Measurements from ENCODE around the gene PRG2.

PRG2 gene

GRCh38 chr11:57386178-57386940 is 4.1 kb downstream of the PRG2 start:
- Histone ChIP-seq H3K27me3 (replicated peaks; ENCODE audit: control insufficient read depth, insufficient read depth, low read length, poor library complexity, severe bottlenecking) (no peaks in the 10 kb centered on the region), H3K27ac (ENCODE audit: insufficient read depth, low read length, poor library complexity, severe bottlenecking) (no peak overlapping the region), H3K36me3 (ENCODE audit: control insufficient read depth, insufficient read depth, low read length) (no peaks in the 10 kb centered on the region), H3K4me3 (ENCODE audit: insufficient read depth, low read depth, low read length, poor library complexity, severe bottlenecking) (no peak overlapping the region), H3K9me3 (ENCODE audit: control insufficient read depth, low read length) (no peaks in the 10 kb centered on the region), H3K4me1 (ENCODE audit: control insufficient read depth, insufficient read depth, low read length, poor library complexity, severe bottlenecking) (no peaks in the 10 kb centered on the region)
- DNase-seq, result no peak

GRCh38 chr11:57380975-57381374 is 9.5 kb downstream of the PRG2 start, which contains the start of gene PRG3:
PRG3 (minus strand) TSS chr11:57381150; CDS start chr11:57380708, 442 bp downstream.
- DNase-seq, result no peak
- H3K27ac ChIP-seq (ENCODE audit: insufficient read depth, low read length, poor library complexity, severe bottlenecking), result no peak within 1 kb of the TSS
- H3K9me3 ChIP-seq (ENCODE audit: control insufficient read depth, low read length), result no peaks in the 10 kb centered on the region
- no peak within 1 kb of the TSS for H3K4me3 ChIP-seq (ENCODE audit: insufficient read depth, low read depth, low read length, poor library complexity, severe bottlenecking)
- no peaks in the 10 kb centered on the region for H3K36me3 ChIP-seq (ENCODE audit: control insufficient read depth, insufficient read depth, low read length)
- H3K4me1 ChIP-seq (ENCODE audit: control insufficient read depth, insufficient read depth, low read length, poor library complexity, severe bottlenecking), result no peaks in the 10 kb centered on the region
- no peaks in the 10 kb centered on the region for H3K27me3 ChIP-seq (replicated peaks; ENCODE audit: control insufficient read depth, insufficient read depth, low read length, poor library complexity, severe bottlenecking)

- H3K27ac ChIP-seq (ENCODE audit: insufficient read depth, low read length, poor library complexity, severe bottlenecking), result no peak overlapping the region
- no peak overlapping the region for H3K4me3 ChIP-seq (ENCODE audit: insufficient read depth, low read depth, low read length, poor library complexity, severe bottlenecking)
- no peaks in the 10 kb centered on the region for H3K4me1 ChIP-seq (ENCODE audit: control insufficient read depth, insufficient read depth, low read length, poor library complexity, severe bottlenecking)
- no peaks in the 10 kb centered on the region for H3K27me3 ChIP-seq (replicated peaks; ENCODE audit: control insufficient read depth, insufficient read depth, low read length, poor library complexity, severe bottlenecking)
- no peak for DNase-seq
- H3K9me3 ChIP-seq (ENCODE audit: control insufficient read depth, low read length), result no peaks in the 10 kb centered on the region
- no peaks in the 10 kb centered on the region for H3K36me3 ChIP-seq (ENCODE audit: control insufficient read depth, insufficient read depth, low read length)
Observed at GRCh38 chr11:57379732-57380131, 10.7 kb downstream of the PRG2 start.

GRCh38 chr11:57378186-57378585 is 12.3 kb downstream of the PRG2 start:
- no peak overlapping the region for H3K27ac ChIP-seq (ENCODE audit: insufficient read depth, low read length, poor library complexity, severe bottlenecking)
- H3K27me3 ChIP-seq (replicated peaks; ENCODE audit: control insufficient read depth, insufficient read depth, low read length, poor library complexity, severe bottlenecking), result no peaks in the 10 kb centered on the region
- no peaks in the 10 kb centered on the region for H3K4me1 ChIP-seq (ENCODE audit: control insufficient read depth, insufficient read depth, low read length, poor library complexity, severe bottlenecking)
- H3K9me3 ChIP-seq (ENCODE audit: control insufficient read depth, low read length), result no peaks in the 10 kb centered on the region
- no peak for DNase-seq
- H3K36me3 ChIP-seq (ENCODE audit: control insufficient read depth, insufficient read depth, low read length), result no peaks in the 10 kb centered on the region
- H3K4me3 ChIP-seq (ENCODE audit: insufficient read depth, low read depth, low read length, poor library complexity, severe bottlenecking), result no peak overlapping the region

- no peaks in the 10 kb centered on the region for H3K27me3 ChIP-seq (replicated peaks; ENCODE audit: control insufficient read depth, insufficient read depth, low read length, poor library complexity, severe bottlenecking)
- no peak overlapping the region for H3K4me3 ChIP-seq (ENCODE audit: insufficient read depth, low read depth, low read length, poor library complexity, severe bottlenecking)
- H3K4me1 ChIP-seq (ENCODE audit: control insufficient read depth, insufficient read depth, low read length, poor library complexity, severe bottlenecking), result no peaks in the 10 kb centered on the region
- no peak for DNase-seq
- H3K36me3 ChIP-seq (ENCODE audit: control insufficient read depth, insufficient read depth, low read length), result no peaks in the 10 kb centered on the region
- no peaks in the 10 kb centered on the region for H3K9me3 ChIP-seq (ENCODE audit: control insufficient read depth, low read length)
- no peak overlapping the region for H3K27ac ChIP-seq (ENCODE audit: insufficient read depth, low read length, poor library complexity, severe bottlenecking)
Observed at GRCh38 chr11:57377107-57377506, 13.3 kb downstream of the PRG2 start.

GRCh38 chr11:57376095-57377090 is 14.1 kb downstream of the PRG2 start:
- no peaks in the 10 kb centered on the region for H3K4me1 ChIP-seq (ENCODE audit: control insufficient read depth, insufficient read depth, low read length, poor library complexity, severe bottlenecking)

GRCh38 chr11:57375490-57375889 is 15.0 kb downstream of the PRG2 start:
- Histone ChIP-seq H3K36me3 (ENCODE audit: control insufficient read depth, insufficient read depth, low read length) (no peaks in the 10 kb centered on the region), H3K4me3 (ENCODE audit: insufficient read depth, low read depth, low read length, poor library complexity, severe bottlenecking) (no peak overlapping the region), H3K27ac (ENCODE audit: insufficient read depth, low read length, poor library complexity, severe bottlenecking) (no peak overlapping the region), H3K4me1 (ENCODE audit: control insufficient read depth, insufficient read depth, low read length, poor library complexity, severe bottlenecking) (no peaks in the 10 kb centered on the region), H3K27me3 (replicated peaks; ENCODE audit: control insufficient read depth, insufficient read depth, low read length, poor library complexity, severe bottlenecking) (no peaks in the 10 kb centered on the region), H3K9me3 (ENCODE audit: control insufficient read depth, low read length) (no peaks in the 10 kb centered on the region)
- DNase-seq, result no peak

More at GRCh38 chr11:57376095-57377090, 14.1 kb downstream of the PRG2 start:
- DNase-seq, result no peak
- Histone ChIP-seq H3K9me3 (ENCODE audit: control insufficient read depth, low read length) (no peaks in the 10 kb centered on the region), H3K27ac (ENCODE audit: insufficient read depth, low read length, poor library complexity, severe bottlenecking) (no peak overlapping the region), H3K36me3 (ENCODE audit: control insufficient read depth, insufficient read depth, low read length) (no peaks in the 10 kb centered on the region), H3K27me3 (replicated peaks; ENCODE audit: control insufficient read depth, insufficient read depth, low read length, poor library complexity, severe bottlenecking) (no peaks in the 10 kb centered on the region), H3K4me3 (ENCODE audit: insufficient read depth, low read depth, low read length, poor library complexity, severe bottlenecking) (no peak overlapping the region)

GRCh38 chr11:57374966-57375365 is 15.5 kb downstream of the PRG2 start:
- Histone ChIP-seq H3K9me3 (ENCODE audit: control insufficient read depth, low read length) (no peaks in the 10 kb centered on the region), H3K27ac (ENCODE audit: insufficient read depth, low read length, poor library complexity, severe bottlenecking) (no peak overlapping the region), H3K36me3 (ENCODE audit: control insufficient read depth, insufficient read depth, low read length) (no peaks in the 10 kb centered on the region), H3K4me3 (ENCODE audit: insufficient read depth, low read depth, low read length, poor library complexity, severe bottlenecking) (no peak overlapping the region), H3K27me3 (replicated peaks; ENCODE audit: control insufficient read depth, insufficient read depth, low read length, poor library complexity, severe bottlenecking) (no peaks in the 10 kb centered on the region), H3K4me1 (ENCODE audit: control insufficient read depth, insufficient read depth, low read length, poor library complexity, severe bottlenecking) (no peaks in the 10 kb centered on the region)
- DNase-seq, result no peak

GRCh38 chr11:57373146-57373545 is 17.3 kb downstream of the PRG2 start:
- no peak overlapping the region for H3K4me3 ChIP-seq (ENCODE audit: insufficient read depth, low read depth, low read length, poor library complexity, severe bottlenecking)
- no peaks in the 10 kb centered on the region for H3K4me1 ChIP-seq (ENCODE audit: control insufficient read depth, insufficient read depth, low read length, poor library complexity, severe bottlenecking)
- H3K36me3 ChIP-seq (ENCODE audit: control insufficient read depth, insufficient read depth, low read length), result no peaks in the 10 kb centered on the region
- no peak for DNase-seq
- H3K9me3 ChIP-seq (ENCODE audit: control insufficient read depth, low read length), result no peaks in the 10 kb centered on the region
- H3K27me3 ChIP-seq (replicated peaks; ENCODE audit: control insufficient read depth, insufficient read depth, low read length, poor library complexity, severe bottlenecking), result no peaks in the 10 kb centered on the region
- H3K27ac ChIP-seq (ENCODE audit: insufficient read depth, low read length, poor library complexity, severe bottlenecking), result no peak overlapping the region

GRCh38 chr11:57370941-57371340 is 19.5 kb downstream of the PRG2 start:
- Histone ChIP-seq H3K27me3 (replicated peaks; ENCODE audit: control insufficient read depth, insufficient read depth, low read length, poor library complexity, severe bottlenecking) (no peaks in the 10 kb centered on the region), H3K27ac (ENCODE audit: insufficient read depth, low read length, poor library complexity, severe bottlenecking) (no peak overlapping the region), H3K36me3 (ENCODE audit: control insufficient read depth, insufficient read depth, low read length) (no peaks in the 10 kb centered on the region), H3K4me1 (ENCODE audit: control insufficient read depth, insufficient read depth, low read length, poor library complexity, severe bottlenecking) (no peaks in the 10 kb centered on the region), H3K9me3 (ENCODE audit: control insufficient read depth, low read length) (no peaks in the 10 kb centered on the region), H3K4me3 (ENCODE audit: insufficient read depth, low read depth, low read length, poor library complexity, severe bottlenecking) (no peak overlapping the region)
- DNase-seq, result no peak
